OCI-LY1 (cell line): ENCODE data around the gene KIRREL3.

ENCODE experiments used
- EZH2 ChIP-seq: fragments of 200-600 bp; sonication (generic), shearing (Covaris generic); IDR thresholded peaks from 2 replicates; pipeline ENCODE4 v1.8.0; 2017; ENCODE audit warnings: borderline replicate concordance, mixed run types, mild to moderate bottlenecking, antibody characterized with exemption, low read length, moderate library complexity, mixed read lengths
- TF ChIP-seq, protein P1 (sequence below): fragments of 200-600 bp; sonication (generic), shearing (Covaris generic); IDR thresholded peaks from 2 replicates; pipeline ENCODE4 v1.5.1; 2017; ENCODE audit warnings: mild to moderate bottlenecking, antibody characterized with exemption, low read length, moderate library complexity, mixed read lengths

DNA sequence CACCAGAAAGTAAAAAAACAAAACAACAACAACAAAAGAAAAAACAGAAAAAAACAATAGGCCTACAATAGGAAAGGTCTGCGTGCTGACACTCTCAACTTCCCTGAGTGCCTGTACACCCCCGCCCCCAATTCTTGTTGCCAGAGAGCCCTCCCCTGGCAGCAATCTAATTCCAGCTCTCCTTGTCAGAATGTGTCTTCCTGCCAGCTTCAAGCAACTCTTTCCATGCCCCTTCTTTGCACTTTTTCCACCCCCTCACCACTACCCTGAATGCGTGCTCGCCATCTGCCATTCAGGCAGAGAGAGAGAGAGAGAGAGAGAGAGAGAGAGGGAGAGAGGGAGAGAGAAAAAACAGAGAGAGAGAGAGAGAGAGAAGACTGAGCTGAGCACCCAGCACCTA lies 245.0 kb downstream of the KIRREL3 start:
- TF ChIP-seq, protein P1, sequence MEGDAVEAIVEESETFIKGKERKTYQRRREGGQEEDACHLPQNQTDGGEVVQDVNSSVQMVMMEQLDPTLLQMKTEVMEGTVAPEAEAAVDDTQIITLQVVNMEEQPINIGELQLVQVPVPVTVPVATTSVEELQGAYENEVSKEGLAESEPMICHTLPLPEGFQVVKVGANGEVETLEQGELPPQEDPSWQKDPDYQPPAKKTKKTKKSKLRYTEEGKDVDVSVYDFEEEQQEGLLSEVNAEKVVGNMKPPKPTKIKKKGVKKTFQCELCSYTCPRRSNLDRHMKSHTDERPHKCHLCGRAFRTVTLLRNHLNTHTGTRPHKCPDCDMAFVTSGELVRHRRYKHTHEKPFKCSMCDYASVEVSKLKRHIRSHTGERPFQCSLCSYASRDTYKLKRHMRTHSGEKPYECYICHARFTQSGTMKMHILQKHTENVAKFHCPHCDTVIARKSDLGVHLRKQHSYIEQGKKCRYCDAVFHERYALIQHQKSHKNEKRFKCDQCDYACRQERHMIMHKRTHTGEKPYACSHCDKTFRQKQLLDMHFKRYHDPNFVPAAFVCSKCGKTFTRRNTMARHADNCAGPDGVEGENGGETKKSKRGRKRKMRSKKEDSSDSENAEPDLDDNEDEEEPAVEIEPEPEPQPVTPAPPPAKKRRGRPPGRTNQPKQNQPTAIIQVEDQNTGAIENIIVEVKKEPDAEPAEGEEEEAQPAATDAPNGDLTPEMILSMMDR, result no peak
- TF ChIP-seq EZH2, result no peak
